K562 (cell line): ENCODE data around the gene ISG20. TPM values are rescaled to one million over a fixed set of nuclear protein-coding genes. Genes with fewer than 3 reads are reported as not detected.
A peak's percentile ranks its signal among the peaks of the same experiment; 100 is the strongest.

Source experiments
- ARID2 ChIP-seq: fragments of 450-650 bp; IDR thresholded peaks from 2 replicates; pipeline ENCODE4 v1.6.1; 2017; ENCODE audit warnings: antibody characterized with exemption, mild to moderate bottlenecking
- CHD1 ChIP-seq: fragments of 200-600 bp; sonication (generic); IDR thresholded peaks from one replicate; pipeline ENCODE4 v1.6.1; 2012; ENCODE audit warnings: mild to moderate bottlenecking, moderate library complexity, low read length, inconsistent platforms
- DEAF1 ChIP-seq: fragments of 450-650 bp; formaldehyde crosslinking; IDR thresholded peaks from 2 replicates; pipeline ENCODE4 v1.4.0; 2020; ENCODE audit warnings: mild to moderate bottlenecking, moderate library complexity
- NONO ChIP-seq, 2 experiments: fragments of 200-400 bp in 1 of 2; fragments of 450-650 bp in 1 of 2; formaldehyde crosslinking in 1 of 2; IDR thresholded peaks; 2 replicates each; pipeline ENCODE4 v1.6.1; 2017; ENCODE audit warnings: low read depth in 2 of 2, mild to moderate bottlenecking in 2 of 2, moderate library complexity in 2 of 2, low read length in 1 of 2
- NR2F6 ChIP-seq: fragments of 450-650 bp; formaldehyde crosslinking; IDR thresholded peaks from 2 replicates; pipeline ENCODE4 v1.4.0; 2020; ENCODE audit warnings: mild to moderate bottlenecking
- RB1 ChIP-seq: fragments of 450-650 bp; IDR thresholded peaks from 2 replicates; pipeline ENCODE4 v1.6.1; 2017; ENCODE audit warnings: low read depth, mild to moderate bottlenecking
- REST ChIP-seq, 2 experiments: fragments of 450-650 bp; formaldehyde crosslinking in 1 of 2; IDR thresholded peaks; 2 replicates each; pipeline versions ENCODE4 v1.4.0 to v1.6.1; 2014 to 2020; ENCODE audit warnings: mild to moderate bottlenecking in 2 of 2, borderline replicate concordance in 1 of 2, low read depth in 1 of 2
- SMC3 ChIP-seq: conservative IDR thresholded peaks from 2 replicates; pipeline ENCODE4 v1.6.1; 2011; ENCODE audit warnings: low read depth, low read length, improper control_type of control experiment; ENCODE audit not compliant: insufficient read depth
- SRSF7 ChIP-seq: fragments of 200-400 bp; formaldehyde crosslinking; optimal IDR thresholded peaks from 2 replicates; pipeline ENCODE3; 2017; ENCODE audit warnings: mild to moderate bottlenecking, low read depth, low read length
- STAT5B ChIP-seq: fragments of 250-450 bp; sonication (Bioruptor Pico); IDR thresholded peaks from 2 replicates; pipeline ENCODE4 v1.8.0; 2021; ENCODE audit warnings: mild to moderate bottlenecking, inconsistent platforms
- U2AF1 ChIP-seq: fragments of 200-400 bp; formaldehyde crosslinking; optimal IDR thresholded peaks from 2 replicates; pipeline ENCODE3; 2017; ENCODE audit warnings: mild to moderate bottlenecking, low read depth, low read length, moderate library complexity
- ZC3H8 ChIP-seq: fragments of 450-650 bp; IDR thresholded peaks from 2 replicates; pipeline ENCODE4 v1.6.1; 2017
- ZNF217 ChIP-seq: sonication (generic); formaldehyde crosslinking; IDR thresholded peaks from 2 replicates; pipeline ENCODE4 v1.8.0; 2022; ENCODE audit warnings: mild to moderate bottlenecking, missing genetic modification reagents
- polyA plus RNA-seq, 8 experiments: library from polyadenylated mRNA; depleted of rRNA in 4 of 8; stranded (reverse) in 5 of 8; unstranded in 3 of 8; fragments of >200 nt; fragmentation: Nextera tagmentation in 2 of 8; fragmentation: Illumina TruSeq in 1 of 8; extraction: Ambion mirVana in 2 of 8; extraction: Trizol in 1 of 8; gene quantifications; 2 replicates each; pipeline versions ENCODE4 v1.2.1 to v1.2.3, GENCODE V29; 2011 to 2014; ENCODE audit warnings: inconsistent platforms in 1 of 8, missing spikeins in 1 of 8
- total RNA-seq, 7 experiments: library from RNA; depleted of rRNA in 6 of 7; stranded (reverse); fragments of >200 nt in 6 of 7; fragmentation: Illumina TruSeq in 2 of 7; extraction: Trizol in 2 of 7; gene quantifications; 2 replicates each; pipeline versions ENCODE4 v1.2.1 to v1.2.3, GENCODE V29; 2011 to 2021; ENCODE audit warnings: low replicate concordance in 1 of 7

The ISG20 gene
- total and polyA plus RNA-seq, 9 of the 15 experiments (the other 6 are each of a cell fraction or from before 2014, with no cell fraction given): 0.06 to 2.1 (median 1.00) TPM

- TF ChIP-seq ARID2 (0 out of 2 replicates have a peak, but pooled peaks have one; percentile 19), REST (IDR thresholded peaks at IDR 0.05; ENCODE audit: borderline replicate concordance) (peak; percentile 73), REST (CRISPR knock-in tag; IDR thresholded peaks at IDR 0.05; ENCODE audit: low read depth) (no peak), SRSF7 (no peak), NR2F6 (CRISPR knock-in tag) (no peak), ZNF217 (CRISPR knock-in tag) (no peak), ZC3H8 (no peak), RB1 (0 out of 2 replicates have a peak, but pooled peaks have one; percentile 10), STAT5B (no peak), U2AF1 (no peak), CHD1 (no peak), SMC3 (peak; percentile 77), NONO (IDR thresholded peaks at IDR 0.05; ENCODE audit: low read depth in 2 of 2, low read length in 1 of 2) (no peak), DEAF1 (CRISPR knock-in tag) (peak; percentile 55; the same call in 1 of the 2 replicates)
- TF ChIP-seq, all 486 proteins: peak for 11
Measured at GRCh38 chr15:88657326-88658069, 18.7 kb downstream of the ISG20 start (continued).
